Activated gamma-delta T cell treated with anti-CD3 and anti-CD28 coated beads, Interleukin-2, amount 50 U/mL, for 16 hours (primary cell): ENCODE data around the gene C19orf25.
"Not testable (repeated sequence)": the region's sequence is repeated elsewhere in the genome, so short reads cannot be mapped to it uniquely, and the experiment has no call there.

Source experiments
- DNase-seq: peaks from one replicate; pipeline ENCODE4 v3.0.0-alpha.2; 2020; ENCODE audit warnings: low read depth

The C19orf25 gene

DNA sequence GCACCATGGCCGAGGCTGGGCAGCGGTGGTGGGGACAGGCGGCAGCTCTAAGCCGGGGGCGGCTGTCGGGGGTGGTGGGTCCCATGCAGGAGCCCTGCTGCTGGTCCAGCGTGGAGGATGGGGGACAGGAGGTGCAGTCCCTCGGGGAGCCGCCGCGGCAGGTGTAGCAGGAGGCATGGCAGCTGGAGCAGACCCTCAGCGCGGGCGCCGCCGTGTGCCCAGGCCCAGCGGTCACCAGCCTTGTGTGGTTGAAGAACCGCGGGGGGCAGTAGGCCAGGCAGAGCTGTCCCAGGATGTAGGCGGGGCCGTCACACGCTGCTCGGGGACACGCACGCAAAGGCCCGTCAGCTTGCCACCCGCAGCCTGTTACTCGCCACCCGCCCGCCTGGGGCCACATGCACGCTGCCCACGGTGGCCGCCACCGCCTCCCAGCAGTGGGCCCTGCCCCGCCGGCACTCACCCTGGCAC, 2.9 kb upstream of the C19orf25 start:
- no peak for DNase-seq

- no peak for DNase-seq
These were observed 2.3 kb upstream of the C19orf25 start for GRCh38 chr19:1481224-1481892.

DNA sequence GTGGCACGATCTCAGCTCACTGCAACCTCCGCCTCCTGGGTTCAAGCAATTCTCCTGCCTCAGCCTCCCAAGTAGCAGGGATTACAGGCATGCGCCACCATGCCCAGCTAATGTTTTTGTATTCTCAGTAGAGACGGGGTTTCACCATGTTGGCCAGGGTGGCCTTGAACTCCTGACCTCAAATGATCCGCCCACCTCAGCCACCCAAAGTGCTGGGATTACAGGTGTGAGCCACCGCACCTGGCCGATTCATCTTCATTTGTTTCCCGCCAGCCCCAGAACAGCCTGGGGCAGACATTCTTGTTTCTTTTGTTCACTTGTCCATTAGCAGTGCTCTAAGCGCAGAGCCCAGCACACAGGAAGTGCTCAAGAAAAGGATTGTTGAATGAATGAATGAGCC, 2.0 kb downstream of the C19orf25 start:
- DNase-seq, result not testable (repeated sequence)

- no peak for DNase-seq
These were observed 3.1 kb downstream of the C19orf25 start for GRCh38 chr19:1475751-1476437.

- no peak for DNase-seq
These were observed 4.2 kb downstream of the C19orf25 start for GRCh38 chr19:1474765-1475351.

- no peak for DNase-seq
These were observed 4.8 kb downstream of the C19orf25 start for GRCh38 chr19:1474011-1474764.

- DNase-seq, result no peak
These were observed 5.7 kb downstream of the C19orf25 start for GRCh38 chr19:1473085-1473851.

GRCh38 chr19:1472231-1473084, 6.6 kb downstream of the C19orf25 start:
- no peak for DNase-seq

- no peak for DNase-seq
These were observed 7.4 kb downstream of the C19orf25 start for GRCh38 chr19:1471515-1472160.

DNA sequence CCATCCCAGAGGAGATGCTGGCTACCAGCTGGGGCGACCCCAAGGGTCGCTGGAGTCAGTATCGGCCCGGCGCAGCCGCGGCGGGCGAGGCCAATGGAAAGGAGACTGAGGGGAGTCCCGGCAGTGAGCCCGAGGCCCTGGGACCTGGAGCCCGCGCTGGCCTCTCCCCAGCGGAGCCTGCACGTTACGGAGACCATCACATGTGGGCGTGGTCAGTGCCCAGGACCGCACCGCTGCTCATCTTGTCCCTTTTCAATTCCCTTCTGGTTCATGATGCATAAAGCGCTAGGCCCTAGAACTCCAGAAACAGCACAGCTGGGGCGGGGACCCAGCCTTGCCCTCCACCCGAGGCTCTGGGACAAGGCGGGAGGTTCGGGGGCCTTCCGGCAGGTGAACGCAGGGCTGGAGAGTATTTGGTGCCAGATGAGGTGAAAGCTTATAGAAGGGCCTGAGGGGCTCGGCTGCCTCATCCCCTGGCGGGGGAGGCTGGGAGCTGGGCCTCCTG, 8.0 kb downstream of the C19orf25 start:
- DNase-seq, result no peak

- no peak for DNase-seq
These were observed 8.6 kb downstream of the C19orf25 start for GRCh38 chr19:1470305-1471009.

DNA sequence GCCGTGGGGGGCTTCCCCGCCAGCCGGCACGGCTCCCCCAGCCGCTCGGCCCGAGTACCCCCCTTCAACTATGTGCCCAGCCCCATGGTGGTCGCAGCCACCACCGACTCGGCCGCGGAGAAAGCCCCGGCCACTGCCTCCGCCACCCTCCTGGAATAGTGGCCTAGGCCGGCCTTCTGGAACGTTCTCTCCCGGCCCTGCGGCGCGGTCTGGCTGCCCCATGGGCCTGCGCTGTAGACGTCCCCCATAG, 9.0 kb downstream of the C19orf25 start:
- no peak for DNase-seq

DNA sequence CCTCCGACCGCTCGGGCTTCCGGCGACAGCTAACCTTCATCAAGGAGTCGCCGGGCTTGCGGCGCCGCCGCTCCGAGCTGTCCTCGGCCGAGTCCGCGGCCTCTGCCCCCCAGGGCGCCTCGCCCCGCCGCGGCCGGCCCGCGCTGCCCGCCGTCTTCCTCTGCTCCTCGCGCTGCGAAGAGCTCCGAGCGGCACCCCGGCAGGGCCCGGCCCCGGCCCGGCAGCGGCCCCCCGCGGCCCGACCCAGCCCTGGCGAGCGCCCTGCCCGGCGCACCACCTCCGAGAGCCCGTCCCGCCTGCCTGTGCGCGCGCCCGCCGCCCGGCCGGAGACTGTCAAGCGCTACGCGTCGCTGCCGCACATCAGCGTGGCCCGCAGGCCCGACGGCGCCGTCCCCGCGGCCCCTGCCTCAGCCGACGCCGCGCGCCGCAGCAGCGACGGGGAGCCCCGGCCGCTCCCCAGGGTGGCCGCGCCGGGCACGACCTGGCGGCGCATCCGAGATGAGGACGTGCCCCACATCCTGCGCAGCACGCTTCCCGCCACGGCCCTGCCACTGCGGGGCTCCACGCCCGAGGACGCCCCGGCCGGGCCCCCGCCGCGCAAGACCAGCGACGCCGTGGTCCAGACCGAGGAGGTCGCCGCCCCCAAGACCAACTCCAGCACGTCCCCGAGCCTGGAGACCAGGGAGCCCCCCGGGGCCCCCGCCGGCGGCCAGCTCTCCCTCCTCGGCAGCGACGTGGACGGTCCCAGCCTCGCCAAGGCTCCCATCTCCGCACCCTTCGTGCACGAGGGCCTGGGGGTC, 9.6 kb downstream of the C19orf25 start:
- no peak for DNase-seq

- DNase-seq, result no peak
These were observed 10.2 kb downstream of the C19orf25 start for GRCh38 chr19:1468821-1469254.

GRCh38 chr19:1468274-1468820, 10.7 kb downstream of the C19orf25 start:
- DNase-seq, result no peak

DNA sequence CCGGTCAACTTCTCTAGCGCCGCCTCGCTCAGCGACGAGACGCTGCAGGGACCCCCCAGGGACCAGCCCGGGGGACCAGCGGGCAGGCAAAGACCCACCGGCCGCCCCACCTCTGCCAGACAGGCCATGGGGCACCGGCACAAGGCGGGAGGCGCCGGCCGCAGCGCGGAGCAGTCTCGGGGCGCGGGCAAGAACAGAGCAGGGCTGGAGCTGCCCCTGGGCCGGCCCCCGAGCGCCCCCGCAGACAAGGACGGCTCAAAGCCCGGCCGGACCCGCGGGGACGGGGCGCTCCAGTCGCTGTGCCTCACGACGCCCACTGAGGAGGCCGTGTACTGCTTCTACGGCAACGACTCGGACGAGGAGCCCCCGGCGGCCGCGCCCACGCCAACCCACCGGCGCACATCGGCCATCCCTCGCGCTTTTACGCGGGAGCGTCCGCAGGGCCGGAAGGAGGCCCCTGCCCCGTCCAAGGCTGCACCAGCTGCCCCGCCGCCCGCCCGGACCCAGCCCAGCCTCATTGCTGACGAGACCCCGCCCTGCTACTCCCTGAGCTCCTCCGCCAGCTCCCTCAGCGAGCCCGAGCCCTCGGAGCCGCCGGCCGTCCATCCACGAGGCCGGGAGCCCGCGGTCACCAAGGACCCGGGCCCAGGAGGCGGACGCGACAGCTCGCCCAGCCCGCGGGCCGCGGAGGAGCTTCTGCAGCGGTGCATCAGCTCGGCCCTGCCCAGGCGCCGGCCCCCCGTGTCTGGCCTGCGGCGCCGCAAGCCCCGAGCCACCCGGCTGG, 11.3 kb downstream of the C19orf25 start:
- no peak for DNase-seq

GRCh38 chr19:1467215-1467489, 11.9 kb downstream of the C19orf25 start:
- no peak for DNase-seq
